Head of caudate nucleus (tissue), 42 donors: Measurements from ENCODE around the gene MARF1.
"Not testable (repeated sequence)": the region's sequence is repeated elsewhere in the genome, so short reads cannot be mapped to it uniquely, and the experiment has no call there.

Experiments
- DNase-seq, 42 donors: peaks; one replicate each; pipeline versions ENCODE4 v3.0.0 to v3.0.0-alpha.2; 2020 to 2021; ENCODE audit warnings: mixed read lengths in 7 of 42
- intact Hi-C: fragments of 100-400 bp; cut with DNase I; formaldehyde crosslinking; loops from one replicate; pipeline ENCODE4 v1.15.0; 2022

MARF1 gene

DNA sequence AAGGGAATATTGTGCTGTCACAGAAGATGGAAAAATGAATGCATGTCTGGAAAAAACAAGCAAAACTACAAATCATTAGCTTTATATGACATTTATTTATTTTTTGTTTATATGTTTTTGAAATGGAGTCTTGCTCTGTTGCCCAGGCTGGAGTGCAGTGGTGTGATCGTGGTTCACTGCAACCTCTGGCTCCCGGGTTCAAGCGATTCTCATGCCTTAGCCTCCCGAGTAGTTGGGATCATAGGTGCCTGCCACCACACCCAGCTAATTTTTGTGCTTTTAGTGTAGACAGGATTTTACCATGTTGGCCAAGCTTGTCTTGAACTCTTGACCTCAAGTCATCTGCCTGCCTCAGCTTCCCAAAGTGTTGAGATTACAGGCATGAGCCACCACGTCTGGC, 15.6 kb upstream of the MARF1 start:
- intact Hi-C loops = no loop called here
- no peak for DNase-seq

GRCh38 chr16:15658149-15658548, 15.2 kb upstream of the MARF1 start:
- DNase-seq = peak in 1 of 42 donors; percentile 9
- intact Hi-C loops = no loop called here

- DNase-seq, intact Hi-C loops: not testable (repeated sequence)
Observed at GRCh38 chr16:15655561-15655960, 12.6 kb upstream of the MARF1 start.

- intact Hi-C loops = no loop called here
- DNase-seq = no peak
Observed at GRCh38 chr16:15654591-15654990, 11.6 kb upstream of the MARF1 start.

- DNase-seq = peak in 2 of 42 donors; percentile 24 to 66
- intact Hi-C loops = no loop called here
Observed at GRCh38 chr16:15653227-15653626, 10.3 kb upstream of the MARF1 start.

GRCh38 chr16:15652293-15653001, 9.5 kb upstream of the MARF1 start:
- intact Hi-C loops = no loop called here
- no peak for DNase-seq

- intact Hi-C loops = no loop called here
- DNase-seq = peak in 1 of 42 donors; percentile 18
Observed at GRCh38 chr16:15650698-15651171, 7.8 kb upstream of the MARF1 start.

DNA sequence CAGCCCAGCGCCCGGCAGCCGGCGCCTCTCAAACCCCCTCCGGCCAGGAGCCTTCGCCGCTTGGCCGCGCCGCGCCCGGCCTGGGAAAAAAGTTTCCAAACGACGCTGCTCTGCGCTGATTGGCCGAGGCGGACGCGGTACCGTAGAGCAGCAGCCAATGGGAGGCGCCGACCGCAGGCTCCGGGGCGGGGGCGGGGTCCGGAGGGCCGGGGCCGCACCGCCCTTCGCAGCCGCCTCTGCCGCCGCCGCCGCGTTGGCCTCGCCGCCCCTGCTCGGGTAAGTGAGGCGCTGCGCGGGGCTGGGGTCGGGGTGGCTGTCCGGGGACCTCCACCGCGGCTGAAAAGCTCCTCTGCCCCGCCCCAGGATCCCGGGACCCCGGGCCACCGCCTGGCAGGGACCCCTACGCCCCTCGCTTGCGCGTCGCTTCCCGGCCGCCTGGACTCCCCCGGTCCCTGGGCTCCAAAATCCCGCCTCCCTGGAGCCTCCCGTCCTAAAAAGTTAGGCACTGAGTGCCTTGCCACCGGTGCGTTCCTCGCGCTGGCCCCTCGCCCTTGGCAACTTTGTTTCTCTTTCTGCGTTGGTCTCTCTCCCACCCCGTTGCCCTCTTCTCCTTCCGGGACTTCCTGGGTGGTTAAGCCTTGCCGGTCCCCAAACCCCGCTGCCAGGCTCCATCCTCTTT, 7.2 kb upstream of the MARF1 start, which contains the start of gene NDE1:
Gene NDE1, plus strand, starts transcription at position 227 of the 679 bp plus-strand sequence. CDS start 14,534 bp downstream, outside the sequence.
- peak; percentile 78 to 97 (median 93) for DNase-seq
- intact Hi-C loops = no loop called here

GRCh38 chr16:15649727-15650018, 6.7 kb upstream of the MARF1 start:
- intact Hi-C loops = no loop called here

GRCh38 chr16:15649311-15649710, 6.4 kb upstream of the MARF1 start:
- intact Hi-C loops, DNase-seq: not testable (repeated sequence)

More at GRCh38 chr16:15649727-15650018, 6.7 kb upstream of the MARF1 start:
- no peak for DNase-seq

DNA sequence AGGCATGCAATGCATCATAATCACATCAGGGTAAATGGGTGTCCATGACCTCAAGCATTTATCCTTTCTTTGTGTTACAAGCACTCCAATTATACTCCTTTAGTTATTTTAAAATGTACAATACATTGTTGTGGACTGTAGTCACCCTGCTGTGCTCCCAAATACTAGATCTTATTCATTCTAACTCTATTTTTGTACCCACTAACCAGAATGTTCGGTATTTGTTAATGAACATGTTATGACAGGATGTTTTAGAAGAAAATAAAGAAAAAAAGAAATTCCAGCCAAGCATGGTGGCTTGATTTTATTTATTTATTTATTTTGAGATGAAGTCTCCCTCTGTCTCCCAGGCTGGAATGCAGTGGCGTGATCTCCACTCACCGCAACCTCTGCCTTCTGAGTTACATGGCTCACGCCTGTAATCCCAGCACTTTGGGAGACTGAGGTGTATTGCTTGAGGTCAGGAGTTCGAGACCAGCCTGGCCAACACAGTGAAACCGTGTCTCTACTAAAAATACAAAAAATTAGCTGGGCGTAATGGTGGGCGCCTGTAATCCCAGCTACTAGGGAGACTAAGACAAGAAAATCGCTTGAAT, 5.3 kb upstream of the MARF1 start:
- intact Hi-C loops = no loop called here
- DNase-seq = no peak

- intact Hi-C loops = no loop called here
- DNase-seq = no peak
Observed at GRCh38 chr16:15647294-15648014, 4.5 kb upstream of the MARF1 start.

DNA sequence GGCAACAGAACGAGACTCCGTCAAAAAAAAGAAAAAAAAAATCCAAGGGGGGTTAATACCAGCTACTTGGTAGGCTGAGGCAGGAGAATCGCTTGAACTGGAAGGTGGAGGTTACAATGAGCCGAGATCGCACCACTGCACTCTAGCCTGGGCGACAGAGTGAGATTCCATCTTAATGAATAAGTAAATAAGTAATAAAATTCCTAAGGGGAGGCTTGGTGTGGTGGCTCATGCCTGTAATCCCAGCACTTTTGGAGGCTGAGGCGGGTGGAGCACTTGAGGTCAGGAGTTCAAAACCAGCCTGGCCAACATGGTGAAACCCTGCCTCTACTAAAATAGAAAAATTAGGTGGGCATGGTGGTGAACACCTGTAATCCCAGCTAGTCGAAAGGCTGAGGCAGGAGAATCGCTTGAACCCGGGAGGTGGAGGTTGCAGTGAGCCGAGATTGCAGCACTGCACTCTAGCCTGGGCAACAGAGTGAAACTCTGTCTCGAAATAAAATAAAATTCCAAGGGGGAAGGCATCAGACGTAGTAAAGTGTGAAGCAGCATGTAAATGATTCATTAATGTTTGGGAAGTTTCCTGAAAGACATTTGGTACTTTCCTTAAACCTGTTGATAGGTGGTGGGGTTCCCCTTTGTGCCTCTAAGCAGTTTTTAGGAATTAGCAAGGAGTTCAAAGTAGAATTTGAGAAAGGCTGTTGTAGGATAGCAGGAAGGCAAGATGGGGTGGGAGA, 3.8 kb upstream of the MARF1 start:
- intact Hi-C loops, DNase-seq: not testable (repeated sequence)

DNA sequence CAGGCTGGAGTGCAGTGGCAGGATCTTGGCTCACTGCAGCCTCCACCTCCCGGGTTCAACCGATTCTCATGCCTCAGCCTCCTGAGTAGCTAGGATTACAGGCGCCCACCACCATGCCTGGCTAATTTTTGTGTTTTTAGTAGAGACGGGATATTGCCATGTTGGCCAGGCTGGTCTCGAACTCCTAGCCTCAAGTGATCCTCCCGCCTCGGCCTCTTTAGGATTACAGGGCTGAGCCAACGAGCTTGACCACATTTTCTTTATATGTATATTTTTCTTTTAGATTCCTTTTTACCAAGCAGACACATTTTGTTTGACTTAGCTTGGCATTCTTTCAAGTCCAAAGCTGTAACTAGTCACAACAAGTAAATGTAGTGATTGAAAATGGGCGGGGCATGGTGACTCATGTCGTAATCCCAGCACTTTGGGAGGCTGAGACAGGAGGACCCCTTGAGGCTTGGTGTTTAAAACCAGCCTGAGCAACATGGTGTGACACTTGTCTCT, 2.1 kb upstream of the MARF1 start:
- not testable (repeated sequence) for DNase-seq
- intact Hi-C loops = loop anchor here (5.0 kb wide), 1 partner anchor 42 kb away; no protein-coding TSS in a partner anchor

DNA sequence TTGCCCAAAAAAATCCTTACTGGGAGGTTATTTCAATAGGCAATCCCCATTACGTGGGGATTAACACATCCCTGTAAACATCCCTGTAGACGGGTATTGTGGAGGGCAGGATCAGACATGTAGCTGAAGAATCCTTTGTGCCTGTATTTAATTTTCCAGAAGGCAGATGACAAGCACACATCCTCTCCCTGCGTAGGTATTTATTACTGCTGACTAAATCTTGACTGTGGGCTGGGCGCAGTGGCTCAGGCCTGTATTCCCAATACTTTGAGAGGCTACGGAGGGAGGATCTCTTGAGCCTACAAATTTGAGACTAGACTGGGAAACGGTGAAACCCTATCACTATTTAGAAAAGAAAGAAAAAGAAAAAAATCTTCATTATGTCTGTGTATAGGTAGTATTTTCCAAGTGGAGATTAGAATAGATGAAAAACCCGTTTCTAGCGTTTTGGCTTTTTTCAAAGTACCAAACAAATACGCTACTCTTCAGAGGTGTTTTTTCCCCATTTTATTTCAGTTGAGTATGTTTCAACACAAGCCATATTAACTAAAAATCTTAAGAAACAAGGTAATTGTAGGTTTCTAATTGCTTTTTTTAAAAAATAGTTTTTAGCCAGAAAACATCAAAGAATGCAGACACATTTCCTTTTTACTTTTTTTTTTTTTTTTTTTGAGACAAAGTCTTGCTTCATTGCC, 1.5 kb upstream of the MARF1 start:
- peak in 8 of 42 donors; percentile 7 to 51 (median 21) for DNase-seq
- intact Hi-C loops = loop anchor here (5.0 kb wide), 1 partner anchor 43 kb away; no protein-coding TSS in a partner anchor

DNA sequence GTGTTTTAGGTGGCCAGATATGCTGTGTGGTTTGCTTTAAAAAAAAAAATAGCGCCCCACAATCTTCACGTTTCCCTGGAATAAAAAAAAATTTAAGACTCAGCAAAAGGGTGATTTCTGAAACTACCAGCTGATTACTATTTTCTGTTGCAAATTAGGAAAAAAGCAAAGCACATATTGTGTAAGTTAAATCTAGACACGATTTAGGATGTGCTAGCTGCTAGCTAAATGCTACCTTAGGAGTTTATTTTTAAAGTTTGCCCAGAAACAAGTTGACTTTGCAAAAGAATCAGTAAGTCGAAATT, 944 bp upstream of the MARF1 start:
- intact Hi-C loops = loop anchor here (5.0 kb wide), 1 partner anchor 43 kb away; no protein-coding TSS in a partner anchor
- no peak for DNase-seq

GRCh38 chr16:15642557-15643047, 352 bp downstream of the MARF1 start:
- intact Hi-C loops = loop anchor here (5.0 kb wide), 1 partner anchor 45 kb away; no protein-coding TSS in a partner anchor
- peak in 28 of 42 donors; percentile 10 to 74 (median 44) for DNase-seq
